MM.1S (cell line): ENCODE data around the gene OPRM1.

Experiments
- DNase-seq: peaks from one replicate; pipeline ENCODE4 v3.0.0-alpha.2; 2015
- H2AFZ ChIP-seq: fragments of 300-600 bp; sonication (generic); 2 replicates; pipeline ENCODE4 v1.6.0; 2016; ENCODE audit warnings: antibody characterized with exemption, low read length
- H3F3A ChIP-seq: fragments of 300-600 bp; sonication (generic); 2 replicates; pipeline ENCODE4 v1.6.1; 2016; ENCODE audit warnings: mild to moderate bottlenecking, antibody characterized with exemption, low read length, moderate library complexity, mixed read lengths; ENCODE audit not compliant: insufficient read depth
- H3K27ac ChIP-seq: fragments of 300-600 bp; sonication (generic); 2 replicates; pipeline ENCODE4 v1.5.1; 2016; ENCODE audit warnings: mild to moderate bottlenecking, low read length
- H3K27me3 ChIP-seq: fragments of 300-600 bp; sonication (generic); replicated peaks from 2 replicates; pipeline ENCODE4 v1.6.0; 2016; ENCODE audit warnings: low read length; ENCODE audit not compliant: insufficient read depth
- H3K36me3 ChIP-seq: fragments of 300-600 bp; sonication (generic); replicated peaks from 2 replicates; pipeline ENCODE4 v1.6.1; 2016; ENCODE audit warnings: mild to moderate bottlenecking, low read length, mixed read lengths; ENCODE audit not compliant: insufficient read depth
- H3K4me1 ChIP-seq: fragments of 300-600 bp; sonication (generic); 2 replicates; pipeline ENCODE4 v1.6.1; 2016; ENCODE audit warnings: low read length, mixed read lengths
- H3K4me2 ChIP-seq: fragments of 300-600 bp; sonication (generic); 2 replicates; pipeline ENCODE4 v1.6.0; 2016; ENCODE audit warnings: low read depth, low read length
- H3K4me3 ChIP-seq: fragments of 300-600 bp; sonication (generic); 2 replicates; pipeline ENCODE4 v1.5.1; 2016; ENCODE audit warnings: low read length, mixed read lengths
- H3K79me2 ChIP-seq: fragments of 300-600 bp; sonication (generic); 2 replicates; pipeline ENCODE4 v1.6.1; 2016; ENCODE audit warnings: mixed run types, low read length, mixed read lengths
- H3K9ac ChIP-seq: fragments of 300-600 bp; sonication (generic); 2 replicates; pipeline ENCODE4 v1.6.1; 2016; ENCODE audit warnings: low read length, mixed read lengths
- H3K9me2 ChIP-seq: fragments of 300-600 bp; sonication (generic); replicated peaks from 2 replicates; pipeline ENCODE4 v1.6.1; 2016; ENCODE audit warnings: mild to moderate bottlenecking, low read length, mixed read lengths; ENCODE audit not compliant: insufficient read depth
- H3K9me3 ChIP-seq: fragments of 300-600 bp; sonication (generic); replicated peaks from 2 replicates; pipeline ENCODE4 v1.6.1; 2016; ENCODE audit warnings: mild to moderate bottlenecking, low read length, mixed read lengths; ENCODE audit not compliant: insufficient read depth
- H4K20me1 ChIP-seq: fragments of 300-600 bp; sonication (generic); 2 replicates; pipeline ENCODE4 v1.6.1; 2016; ENCODE audit warnings: mild to moderate bottlenecking, low read length, moderate library complexity, mixed read lengths; ENCODE audit not compliant: insufficient read depth
- EZH2 ChIP-seq: fragments of 300-600 bp; sonication (generic); optimal IDR thresholded peaks from 2 replicates; pipeline ENCODE3; 2017; ENCODE audit warnings: low read depth, mild to moderate bottlenecking, antibody characterized with exemption, low read length, mixed read lengths
- EZH2phosphoT487 ChIP-seq: fragments of 300-600 bp; sonication (generic); IDR thresholded peaks from 2 replicates; pipeline ENCODE4 v1.6.1; 2018; ENCODE audit warnings: antibody characterized with exemption, low read length
- TF ChIP-seq, protein P1 (sequence below): fragments of 300-600 bp; sonication (generic); IDR thresholded peaks from 2 replicates; pipeline ENCODE4 v1.5.1; 2016; ENCODE audit warnings: antibody characterized with exemption, low read length, mixed read lengths

Gene OPRM1

DNA sequence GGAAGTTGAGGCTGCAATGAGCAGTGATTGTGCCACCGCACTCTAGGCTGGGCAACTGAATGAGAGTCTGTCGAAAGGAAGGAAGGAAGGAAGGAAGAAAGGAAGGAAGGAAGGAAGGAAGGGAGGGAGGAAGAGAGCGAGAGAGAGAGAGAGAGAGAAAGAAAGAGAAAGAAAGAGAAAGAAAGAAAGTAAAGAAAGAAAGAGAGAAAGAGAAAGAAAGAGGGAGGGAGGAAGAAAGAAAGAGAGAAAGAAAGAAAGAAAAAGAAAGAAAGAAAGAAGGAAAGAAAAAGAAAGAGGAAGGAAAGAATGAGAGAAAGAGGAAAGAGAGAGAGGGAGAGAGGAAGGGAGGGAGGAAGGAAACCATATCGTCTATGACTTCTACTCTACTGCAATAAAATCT lies 60.2 kb downstream of the OPRM1 start:
- H3K9me2 ChIP-seq: no peaks in the 10 kb centered on the region
- no peak overlapping the region for H3K9ac ChIP-seq
- H3K4me1 ChIP-seq: no peaks in the 10 kb centered on the region
- H3F3A ChIP-seq: no peaks in the 10 kb centered on the region
- H3K4me2 ChIP-seq: no peak overlapping the region
- TF ChIP-seq, protein P1, sequence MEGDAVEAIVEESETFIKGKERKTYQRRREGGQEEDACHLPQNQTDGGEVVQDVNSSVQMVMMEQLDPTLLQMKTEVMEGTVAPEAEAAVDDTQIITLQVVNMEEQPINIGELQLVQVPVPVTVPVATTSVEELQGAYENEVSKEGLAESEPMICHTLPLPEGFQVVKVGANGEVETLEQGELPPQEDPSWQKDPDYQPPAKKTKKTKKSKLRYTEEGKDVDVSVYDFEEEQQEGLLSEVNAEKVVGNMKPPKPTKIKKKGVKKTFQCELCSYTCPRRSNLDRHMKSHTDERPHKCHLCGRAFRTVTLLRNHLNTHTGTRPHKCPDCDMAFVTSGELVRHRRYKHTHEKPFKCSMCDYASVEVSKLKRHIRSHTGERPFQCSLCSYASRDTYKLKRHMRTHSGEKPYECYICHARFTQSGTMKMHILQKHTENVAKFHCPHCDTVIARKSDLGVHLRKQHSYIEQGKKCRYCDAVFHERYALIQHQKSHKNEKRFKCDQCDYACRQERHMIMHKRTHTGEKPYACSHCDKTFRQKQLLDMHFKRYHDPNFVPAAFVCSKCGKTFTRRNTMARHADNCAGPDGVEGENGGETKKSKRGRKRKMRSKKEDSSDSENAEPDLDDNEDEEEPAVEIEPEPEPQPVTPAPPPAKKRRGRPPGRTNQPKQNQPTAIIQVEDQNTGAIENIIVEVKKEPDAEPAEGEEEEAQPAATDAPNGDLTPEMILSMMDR: no peak
- TF ChIP-seq EZH2 (no peak), EZH2phosphoT487 (no peak)
- H2AFZ ChIP-seq: no peak overlapping the region
- no peak overlapping the region for H3K27ac ChIP-seq
- no peaks in the 10 kb centered on the region for H4K20me1 ChIP-seq
- H3K79me2 ChIP-seq: no peaks in the 10 kb centered on the region
- DNase-seq: no peak
- no peaks in the 10 kb centered on the region for H3K36me3 ChIP-seq
- H3K27me3 ChIP-seq: no peaks in the 10 kb centered on the region
- no peak overlapping the region for H3K4me3 ChIP-seq
- no peaks in the 10 kb centered on the region for H3K9me3 ChIP-seq

DNA sequence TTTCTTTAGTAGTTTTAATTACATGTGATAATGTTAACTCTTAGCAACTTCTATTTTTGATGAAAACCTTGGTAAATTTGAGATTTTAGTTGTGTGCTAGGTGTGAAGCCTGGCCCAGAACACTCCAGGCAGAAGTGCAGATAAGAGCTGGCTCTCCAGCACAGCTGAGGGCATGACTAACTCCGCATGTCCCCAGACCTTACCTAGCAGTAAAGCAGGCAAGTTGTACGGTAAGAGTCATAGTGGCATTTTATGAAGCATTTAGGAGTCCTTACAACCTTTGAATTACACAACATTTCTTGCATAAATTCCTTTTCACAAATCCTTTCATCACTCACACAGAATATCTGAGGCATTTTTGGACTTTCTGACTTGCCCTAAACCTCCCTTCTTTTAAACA lies 67.2 kb downstream of the OPRM1 start:
- no peak for DNase-seq
- TF ChIP-seq EZH2phosphoT487 (no peak), EZH2 (no peak)
- TF ChIP-seq, protein P1: no peak

GRCh38 chr6:154111025-154111424 lies 72.0 kb downstream of the OPRM1 start:
- Histone ChIP-seq H3K79me2 (no peaks in the 10 kb centered on the region), H3K27me3 (no peaks in the 10 kb centered on the region), H3K9me3 (no peaks in the 10 kb centered on the region), H3K9me2 (no peaks in the 10 kb centered on the region), H3K4me3 (no peak overlapping the region), H3F3A (no peaks in the 10 kb centered on the region), H3K36me3 (no peaks in the 10 kb centered on the region), H3K4me2 (no peak overlapping the region), H3K4me1 (0 out of 2 replicates have a peak, but pooled peaks cover 7% of the 10 kb centered on the region), H2AFZ (no peak overlapping the region), H3K27ac (no peak overlapping the region), H3K9ac (no peak overlapping the region), H4K20me1 (no peaks in the 10 kb centered on the region)
- TF ChIP-seq EZH2 (no peak), EZH2phosphoT487 (no peak)
- TF ChIP-seq, protein P1: no peak
- no peak for DNase-seq

More for the DNA sequence above, 67.2 kb downstream of the OPRM1 start:
- Histone ChIP-seq H3K27me3 (no peaks in the 10 kb centered on the region), H3K27ac (no peak overlapping the region), H3K9me2 (no peaks in the 10 kb centered on the region), H3K4me2 (no peak overlapping the region), H3K79me2 (no peaks in the 10 kb centered on the region), H2AFZ (no peak overlapping the region), H3F3A (no peaks in the 10 kb centered on the region), H3K4me1 (0 out of 2 replicates have a peak, but pooled peaks cover 2% of the 10 kb centered on the region), H3K36me3 (no peaks in the 10 kb centered on the region), H3K9ac (no peak overlapping the region), H3K9me3 (no peaks in the 10 kb centered on the region), H4K20me1 (no peaks in the 10 kb centered on the region), H3K4me3 (no peak overlapping the region)
